ENCODE data around the gene EPB41L2.

- no peak for TF ChIP-seq CTCF (conservative IDR thresholded peaks at IDR 0.05; ENCODE audit: low read depth, low read length)
- TF ChIP-seq EZH2 (IDR thresholded peaks at IDR 0.05; ENCODE audit: borderline replicate concordance, low read depth, low read length, poor library complexity, severe bottlenecking) = no peak
These were observed 215.8 kb downstream of the EPB41L2 start for GRCh38 chr6:130847001-130847910.
